HG02852 (cell line): ENCODE data around the gene PLCB2.

Source experiments
- ATAC-seq: cut with Tn5 transposase; IDR thresholded peaks from one replicate; pipeline ENCODE4 v1.9.1; 2021; ENCODE audit warnings: mild to moderate bottlenecking, moderate library complexity; ENCODE audit not compliant: unreplicated experiment

The PLCB2 gene

DNA sequence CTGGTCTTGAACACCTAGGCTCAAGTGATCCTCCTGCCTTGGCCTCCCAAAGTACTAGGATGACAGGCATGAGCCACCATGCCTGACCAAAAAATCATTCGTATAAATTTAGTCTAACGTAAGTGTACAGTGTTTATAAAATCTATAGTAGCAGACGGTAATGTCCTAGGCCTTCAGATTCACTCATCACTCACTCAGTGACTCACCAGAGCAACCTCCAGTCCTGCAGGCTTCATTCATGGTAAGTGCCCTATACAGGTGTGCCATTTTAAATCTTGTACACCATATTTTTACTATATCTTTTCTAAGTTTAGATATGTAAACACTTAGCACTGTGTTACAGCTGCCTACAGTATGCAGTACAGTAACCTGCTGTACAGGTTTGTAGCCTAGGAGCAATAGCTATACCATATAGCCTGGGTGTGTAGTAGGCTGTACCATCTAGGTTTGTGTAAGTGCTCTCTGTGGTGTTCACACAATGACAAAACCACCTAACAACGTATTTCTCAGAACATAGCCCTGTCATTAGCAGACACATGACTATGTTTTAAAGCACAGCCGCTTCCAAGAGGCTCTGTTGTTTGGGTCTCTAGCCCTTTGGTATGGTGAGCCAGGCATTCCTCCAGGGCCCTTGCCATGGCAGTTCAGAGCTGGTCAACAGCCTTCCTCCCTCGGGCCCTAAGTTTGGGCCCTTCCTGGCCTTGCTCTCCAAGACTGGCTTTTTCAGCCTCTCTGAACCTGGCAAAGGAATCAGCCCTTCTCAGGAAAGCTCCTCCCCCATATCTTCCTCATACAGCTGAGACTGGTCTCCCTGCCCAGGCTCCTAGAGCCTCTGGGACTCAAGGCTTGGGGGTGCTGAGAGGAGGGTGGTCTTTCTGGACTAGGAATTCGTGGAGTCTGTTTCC, 34.9 kb upstream of the PLCB2 start:
- ATAC-seq, result no peak

DNA sequence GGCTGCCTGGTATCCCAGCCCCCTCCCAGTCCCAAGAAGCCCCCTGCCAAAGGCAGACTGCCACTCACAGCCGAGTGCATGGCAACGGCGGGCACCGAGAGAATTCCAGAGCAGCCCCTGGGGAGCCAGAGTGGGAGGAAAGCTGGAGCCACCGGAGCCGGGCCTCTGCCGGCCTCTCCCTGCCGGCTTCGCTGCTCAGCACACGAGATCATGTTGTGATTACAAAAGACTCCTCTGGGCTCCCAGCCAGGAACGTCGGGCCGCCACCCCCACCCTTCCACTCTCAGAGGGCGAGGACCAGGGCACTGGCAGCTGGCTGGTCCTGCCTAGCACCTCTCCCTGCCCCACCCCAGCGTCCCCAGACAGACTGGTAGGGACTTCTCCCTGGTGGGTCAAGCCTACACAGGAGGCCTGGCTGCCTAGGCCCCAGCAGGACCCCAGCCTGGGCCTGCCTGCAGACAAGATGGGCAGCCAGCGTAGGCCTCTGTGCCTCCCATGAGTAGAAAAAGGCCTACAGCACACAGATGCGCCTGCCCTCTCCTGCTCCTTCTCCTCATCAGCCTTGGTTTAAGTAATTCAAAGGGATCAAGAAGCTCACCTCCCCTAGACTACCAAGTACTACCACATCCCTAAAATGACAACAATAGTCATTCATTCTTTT, 33.1 kb upstream of the PLCB2 start, which contains the start of gene CCDC9B:
CCDC9B (minus strand) TSS at position 200 of the 661 bp plus-strand sequence; CDS start at position 80, 120 bp downstream.
- ATAC-seq, result no peak

DNA sequence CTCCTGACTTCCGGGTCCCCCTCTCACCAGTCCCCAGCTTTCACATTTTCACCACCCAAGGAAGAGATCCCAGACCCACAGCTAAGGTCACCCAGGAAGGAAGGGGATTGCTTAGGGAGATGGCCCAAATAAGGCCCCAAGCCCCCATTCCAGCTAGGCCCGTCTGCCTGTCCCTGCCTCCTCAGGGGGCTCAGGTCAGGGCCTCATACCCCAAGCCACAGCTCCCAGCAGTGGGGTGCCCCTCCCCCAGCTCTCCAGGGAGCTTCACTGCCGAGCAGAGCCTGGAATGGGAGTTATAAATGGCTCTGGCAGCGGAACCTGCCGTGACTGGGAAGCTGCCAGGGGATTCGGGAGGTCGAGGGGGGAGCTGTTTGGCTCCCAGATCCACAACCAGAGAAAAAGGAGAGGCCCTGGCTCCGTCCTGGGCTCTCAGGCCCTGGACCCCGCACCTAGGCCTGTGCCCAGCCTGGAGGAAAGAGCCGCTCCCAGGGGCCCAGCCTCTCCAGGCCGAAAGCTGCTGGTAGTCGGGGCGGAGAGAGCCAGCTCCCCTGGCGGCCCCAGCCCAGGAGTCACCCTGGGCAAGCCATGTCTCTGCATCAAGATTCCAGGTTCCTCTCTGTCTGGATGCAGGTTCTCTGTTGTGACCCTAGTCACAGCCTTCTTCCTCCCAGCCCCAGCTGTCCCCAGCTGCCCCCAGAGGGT, 32.5 kb upstream of the PLCB2 start:
- ATAC-seq, result no peak

DNA sequence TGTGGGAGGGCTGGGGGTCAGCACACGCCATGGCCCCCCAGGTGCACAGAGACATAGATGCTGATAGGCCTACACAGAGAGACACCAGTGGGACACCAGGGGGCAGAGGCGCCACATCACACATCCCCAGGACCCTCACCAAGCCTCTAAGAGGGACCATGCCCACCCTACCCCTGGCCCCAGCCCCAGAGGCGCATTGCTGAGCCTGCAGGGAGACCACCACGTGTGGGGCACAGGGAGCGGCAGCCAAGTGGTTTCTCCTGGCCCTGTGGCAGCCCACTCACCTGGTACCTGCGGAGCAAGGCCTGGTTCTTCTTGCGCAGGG, 31.8 kb upstream of the PLCB2 start:
- ATAC-seq, result no peak

DNA sequence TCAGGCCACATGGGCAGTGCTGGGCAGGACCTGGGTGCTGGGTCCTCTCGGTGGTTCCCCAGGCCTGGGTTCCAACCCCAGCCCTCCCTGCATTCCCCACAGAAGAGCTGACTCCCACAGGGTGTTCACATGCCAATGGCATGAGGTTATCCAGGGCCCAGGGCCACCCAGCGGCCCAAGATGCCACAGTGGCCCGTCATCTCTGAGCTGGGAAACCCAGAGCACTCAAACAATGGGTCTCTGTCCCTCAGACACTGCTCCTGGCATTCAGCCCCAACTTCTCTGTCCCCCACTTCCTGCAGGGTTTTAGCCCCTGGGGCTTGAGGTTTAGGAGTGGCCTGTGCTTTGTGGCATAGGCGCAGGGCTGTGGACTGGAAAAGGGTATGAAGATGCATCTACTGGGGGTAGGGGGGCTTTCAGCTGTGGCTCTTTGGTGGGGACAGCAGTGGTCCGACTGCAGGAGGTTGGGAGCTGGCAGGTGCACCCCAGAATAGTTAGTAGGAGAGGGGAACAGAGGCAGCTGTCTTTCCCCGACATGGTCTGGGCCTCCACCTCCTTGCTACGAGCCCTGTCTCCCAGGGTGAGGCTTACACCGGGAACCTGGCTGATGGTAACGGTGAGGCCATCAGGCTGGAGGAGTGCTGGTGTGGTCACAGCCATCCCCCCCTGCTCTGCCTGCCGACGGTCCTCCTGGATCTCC, 31.3 kb upstream of the PLCB2 start:
- ATAC-seq, result no peak

DNA sequence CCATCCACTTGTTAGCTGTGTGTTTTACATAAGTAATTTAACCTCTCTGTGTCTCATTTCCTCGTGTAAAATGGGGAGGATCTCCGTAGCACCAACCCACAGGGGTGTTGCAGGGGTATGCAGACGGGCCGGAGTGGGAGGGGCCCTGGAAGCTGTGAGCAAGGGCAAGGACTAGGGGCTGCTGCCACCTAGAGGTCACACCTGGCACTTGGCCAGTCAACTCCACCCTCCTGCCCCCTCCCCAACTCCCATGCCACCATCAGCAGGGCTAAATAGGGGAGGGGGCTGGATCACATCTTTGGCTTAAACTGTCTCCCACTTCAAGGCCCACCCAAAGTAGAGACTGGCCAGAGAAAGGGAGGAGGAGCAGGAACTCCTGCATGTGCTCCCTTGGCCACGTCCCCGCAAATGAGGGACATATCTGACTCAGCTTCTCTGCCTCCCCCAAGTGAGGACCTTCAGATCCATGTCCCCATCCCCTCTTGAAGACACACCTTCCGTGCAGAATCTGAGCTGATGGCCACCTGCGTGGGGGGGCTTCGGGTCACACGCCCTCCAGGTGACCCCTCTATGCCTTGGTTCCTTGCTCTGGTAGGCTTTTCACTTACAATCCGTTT, 30.4 kb upstream of the PLCB2 start:
- ATAC-seq, result no peak

DNA sequence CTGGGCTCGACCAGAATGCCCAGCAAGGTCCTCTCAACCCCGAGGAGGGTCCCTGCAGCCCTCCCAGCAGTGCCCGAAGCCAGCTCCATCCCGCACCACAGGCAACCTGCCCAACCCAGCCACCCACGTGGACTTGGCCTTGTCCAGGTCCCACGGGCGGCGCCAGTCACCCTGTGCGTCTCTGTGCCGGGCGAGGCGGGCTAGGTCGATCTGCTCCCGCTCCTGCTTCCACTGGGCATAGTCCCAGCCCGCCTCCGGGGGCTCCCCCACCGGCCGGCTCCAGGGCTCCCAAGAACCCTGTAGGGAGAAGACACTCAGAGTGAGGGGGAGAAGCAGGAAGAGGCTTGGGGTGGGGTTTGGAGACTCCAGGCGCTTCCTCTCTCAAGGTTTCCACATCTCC, 29.9 kb upstream of the PLCB2 start:
- no peak for ATAC-seq

DNA sequence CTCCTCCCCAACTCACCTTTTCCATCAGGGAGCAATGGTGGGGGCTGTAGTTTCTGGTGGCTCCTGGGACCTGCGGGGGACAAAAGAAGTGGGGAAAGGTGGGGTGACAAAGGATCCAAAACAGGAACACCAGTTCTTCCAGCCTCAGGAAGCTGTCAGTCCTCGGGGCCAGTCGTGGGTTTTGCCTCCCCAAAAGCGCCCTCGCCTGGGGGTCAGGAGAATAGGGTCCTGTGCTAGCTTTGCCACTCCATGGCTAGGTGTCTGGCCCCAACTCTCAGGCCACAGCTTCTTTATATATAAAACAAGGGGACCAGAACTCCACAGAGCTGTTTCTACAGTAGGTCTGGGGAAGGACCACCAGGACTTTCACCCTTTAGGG, 29.0 kb upstream of the PLCB2 start:
- no peak for ATAC-seq

DNA sequence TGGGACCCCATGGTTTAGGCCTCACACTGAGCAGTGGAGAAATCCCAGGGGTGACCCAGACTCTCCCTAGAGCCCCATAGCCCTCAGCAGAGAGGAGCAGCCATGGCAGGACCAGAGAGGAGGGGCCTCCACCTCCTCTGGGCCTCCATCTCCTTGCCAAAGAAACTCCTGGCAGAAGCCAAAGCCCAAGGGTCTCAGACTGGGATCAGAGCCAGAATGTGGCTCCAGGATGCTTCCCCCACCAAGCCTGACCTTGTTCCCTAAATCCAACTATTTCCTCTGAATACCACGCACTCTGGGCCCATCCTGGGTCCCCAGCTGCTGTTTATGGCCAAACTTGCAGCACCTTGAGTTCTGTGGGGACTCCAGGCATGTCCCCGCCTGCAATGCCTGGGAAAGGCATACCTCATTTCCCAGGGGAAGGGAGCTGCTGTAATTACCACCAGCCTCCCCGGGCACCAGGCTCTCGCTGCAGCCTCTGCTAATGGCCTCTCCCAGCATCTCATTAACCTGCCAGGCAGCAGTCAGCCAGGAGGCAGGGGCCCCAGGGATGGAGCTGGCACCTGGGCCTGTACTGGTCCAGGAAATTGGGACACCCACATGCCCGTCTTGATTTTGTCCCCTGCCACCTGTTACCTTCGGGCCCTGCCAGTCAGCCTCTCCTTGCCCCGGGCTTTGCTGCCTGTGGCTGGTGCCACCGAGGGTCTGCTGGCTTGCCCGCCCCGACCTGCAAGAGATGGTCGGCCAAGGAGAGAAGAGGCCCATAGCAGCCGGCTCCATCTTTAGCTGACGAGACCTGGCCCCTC, 28.4 kb upstream of the PLCB2 start:
- ATAC-seq, result no peak

DNA sequence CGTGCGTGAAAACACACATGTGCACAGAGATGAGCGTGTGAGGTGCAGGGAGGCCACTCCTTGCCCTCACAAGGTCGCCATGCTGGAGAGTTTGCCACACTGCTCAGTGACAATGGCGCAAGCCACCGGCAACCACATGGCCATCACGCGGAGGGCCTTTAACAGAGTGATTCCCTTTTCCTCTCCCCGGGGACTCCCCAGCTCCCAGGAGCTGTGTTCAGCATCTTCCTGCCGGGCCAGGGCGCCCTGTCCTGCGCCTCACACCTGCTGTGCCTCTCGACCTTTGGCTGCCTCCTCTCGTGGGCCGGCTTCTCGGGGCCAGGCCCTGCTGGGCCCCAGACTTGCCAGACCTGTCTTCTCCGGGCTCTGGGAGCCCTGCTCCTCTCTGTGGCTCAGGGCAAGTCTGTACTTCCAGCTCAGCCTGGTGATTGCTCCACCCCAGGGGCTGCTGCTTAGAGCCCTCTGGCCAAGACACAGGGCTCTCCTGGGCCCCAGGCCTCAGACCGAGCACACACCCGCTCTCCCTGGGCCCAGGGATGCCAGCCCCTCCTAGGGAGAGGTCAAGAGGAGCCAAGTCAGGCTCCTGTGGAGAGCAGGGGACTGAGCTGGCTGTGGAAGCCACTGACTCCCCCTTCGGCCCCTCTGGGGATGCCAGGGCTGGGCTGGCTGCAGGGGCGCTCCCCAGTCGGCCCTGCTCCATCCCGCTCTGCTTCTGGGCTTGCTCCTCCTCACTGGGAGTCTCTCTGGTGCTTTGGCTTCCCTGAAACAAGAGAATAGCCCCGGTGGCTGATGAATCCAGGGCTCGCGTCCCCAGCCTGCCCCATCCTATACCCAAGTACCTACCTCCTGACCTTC, 27.4 kb upstream of the PLCB2 start:
- no peak for ATAC-seq

DNA sequence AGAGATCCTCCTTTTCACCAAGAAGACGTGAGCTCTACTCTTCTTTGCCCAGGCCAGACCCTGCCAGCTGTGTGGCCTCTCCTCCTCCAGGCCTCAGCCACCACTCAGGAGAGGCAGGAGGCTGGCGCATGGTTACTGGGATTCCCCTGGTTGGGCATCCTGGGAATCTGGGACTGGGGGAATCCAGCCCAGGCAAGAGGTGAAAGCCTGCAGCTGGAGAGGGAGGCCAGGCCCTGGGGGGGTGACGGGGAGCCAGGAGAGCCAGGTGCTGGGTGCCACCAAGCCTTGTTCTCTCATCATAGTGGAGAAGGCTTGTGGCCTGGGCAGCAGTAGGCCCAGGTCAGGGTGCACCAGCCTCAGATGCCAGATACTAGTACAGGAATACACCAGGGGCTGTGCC, 26.8 kb upstream of the PLCB2 start:
- no peak for ATAC-seq

DNA sequence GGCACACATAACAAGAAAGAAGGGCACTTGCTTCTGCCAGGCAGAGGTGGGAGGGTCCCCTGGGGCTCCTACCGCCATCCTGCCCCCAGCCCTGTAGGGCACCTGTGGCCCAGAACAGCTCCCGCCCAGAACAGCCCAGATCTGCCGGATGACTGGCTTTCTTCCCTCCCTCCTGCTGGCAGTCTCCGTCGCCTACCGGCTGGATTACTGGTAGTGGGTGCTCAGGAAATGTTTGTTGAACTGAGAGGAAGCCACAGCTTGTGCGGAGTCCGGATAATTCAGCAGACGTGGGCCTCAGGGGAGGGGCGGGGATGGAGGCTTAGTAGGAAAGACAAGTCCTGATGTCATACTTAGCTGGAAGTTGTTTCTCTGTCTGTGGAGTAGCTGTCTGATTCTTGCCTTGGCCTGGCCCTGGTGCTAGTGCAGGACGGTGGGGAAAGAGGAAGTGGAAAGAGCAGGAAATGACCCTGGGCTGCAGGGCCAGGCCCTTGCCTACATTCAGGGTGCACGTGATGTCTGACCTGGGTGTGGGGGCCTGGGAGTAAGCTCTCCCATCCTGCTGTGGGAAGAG, 26.3 kb upstream of the PLCB2 start:
- no peak for ATAC-seq

DNA sequence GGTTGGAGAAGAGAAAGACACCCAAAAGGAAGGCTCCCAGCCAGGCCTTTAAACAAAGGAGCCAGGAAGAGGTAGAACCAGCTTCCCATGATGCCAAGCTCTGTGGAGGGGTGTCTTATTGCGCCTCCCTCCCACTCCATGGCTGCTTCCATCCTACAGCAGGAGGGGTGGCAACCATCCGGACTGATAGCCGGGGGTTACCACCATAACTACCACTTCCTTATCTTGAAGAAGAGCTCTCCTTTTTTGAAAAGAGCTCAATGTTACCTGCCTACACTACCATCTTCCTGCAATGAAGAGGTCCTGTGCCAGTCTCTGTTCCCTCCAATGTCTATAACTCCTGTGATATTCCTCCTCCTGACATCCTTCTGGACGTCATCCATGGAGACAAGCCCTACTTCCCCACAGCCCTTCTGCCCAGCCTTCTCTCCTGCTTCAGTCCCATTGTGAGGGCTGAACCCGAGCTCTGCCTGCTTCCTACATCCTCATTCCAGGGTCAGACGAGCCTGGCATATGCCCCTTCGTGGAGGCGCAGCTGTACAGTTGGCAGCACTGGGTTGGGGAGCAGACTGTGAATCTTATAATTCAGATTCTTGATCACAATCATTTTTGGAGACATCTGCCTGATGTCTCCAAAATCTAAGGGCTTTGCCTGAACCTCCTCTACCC, 24.5 kb upstream of the PLCB2 start:
- no peak for ATAC-seq

DNA sequence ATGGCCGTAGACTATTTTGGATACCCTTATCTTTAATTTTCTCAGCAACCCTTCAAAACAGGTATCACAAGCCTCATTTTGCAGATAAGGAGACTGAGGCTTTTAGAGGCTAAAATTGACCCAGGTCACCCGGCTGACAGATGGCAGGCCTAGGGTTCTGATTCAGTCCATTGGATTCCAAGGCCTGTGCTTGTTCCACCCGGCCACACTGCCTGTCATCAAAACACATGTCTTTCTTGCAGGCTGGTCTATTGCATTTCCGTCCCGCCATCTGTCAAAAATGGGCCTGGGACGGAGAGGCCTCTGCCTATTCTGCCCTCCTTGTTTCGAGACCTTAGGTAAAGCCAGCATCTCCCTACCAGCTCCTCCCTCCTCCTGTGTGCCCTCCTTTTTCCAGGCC, 23.9 kb upstream of the PLCB2 start:
- no peak for ATAC-seq

DNA sequence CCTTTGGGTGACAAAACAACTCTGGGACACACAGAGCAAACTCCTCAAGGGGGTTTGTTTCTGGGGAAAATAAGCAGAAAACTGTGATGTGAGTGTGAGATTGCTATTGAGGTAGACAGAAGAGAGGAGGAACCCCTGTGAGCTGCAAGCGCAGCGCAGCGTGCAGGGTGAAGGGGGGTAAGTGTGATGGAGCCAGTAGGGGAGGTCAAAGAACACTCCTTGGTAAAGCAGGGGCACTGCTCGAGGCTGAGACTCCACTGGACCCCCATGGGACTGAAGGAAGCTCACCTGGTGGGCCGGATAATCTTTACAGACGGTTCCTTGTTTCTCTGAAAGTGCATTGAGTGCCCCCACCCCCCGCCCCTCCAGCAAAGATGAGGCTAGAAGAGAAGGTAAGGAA, 23.3 kb upstream of the PLCB2 start:
- no peak for ATAC-seq

DNA sequence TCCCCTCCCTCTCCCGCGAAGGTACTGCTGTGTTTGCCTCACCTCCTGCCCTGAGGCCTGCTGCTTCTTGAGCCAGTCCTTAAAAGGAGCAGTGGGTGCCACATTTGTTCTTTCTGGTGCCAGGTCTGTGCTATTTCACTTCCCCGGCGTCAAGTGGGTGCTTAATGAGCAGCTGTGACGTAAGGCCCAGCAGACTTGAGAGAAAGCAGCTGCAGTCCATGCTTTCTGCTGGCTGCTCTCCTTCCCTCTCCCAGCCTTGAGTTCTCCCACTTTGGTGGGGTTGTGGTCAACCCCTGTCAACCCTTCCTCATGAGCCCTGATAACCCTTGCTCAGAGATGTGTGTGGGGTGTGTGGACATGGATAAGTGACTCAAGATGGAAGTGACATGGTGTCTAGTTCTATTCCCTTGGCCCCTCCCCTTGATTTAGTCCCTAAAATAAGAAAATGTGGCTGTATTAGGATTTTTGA, 22.7 kb upstream of the PLCB2 start:
- no peak for ATAC-seq

DNA sequence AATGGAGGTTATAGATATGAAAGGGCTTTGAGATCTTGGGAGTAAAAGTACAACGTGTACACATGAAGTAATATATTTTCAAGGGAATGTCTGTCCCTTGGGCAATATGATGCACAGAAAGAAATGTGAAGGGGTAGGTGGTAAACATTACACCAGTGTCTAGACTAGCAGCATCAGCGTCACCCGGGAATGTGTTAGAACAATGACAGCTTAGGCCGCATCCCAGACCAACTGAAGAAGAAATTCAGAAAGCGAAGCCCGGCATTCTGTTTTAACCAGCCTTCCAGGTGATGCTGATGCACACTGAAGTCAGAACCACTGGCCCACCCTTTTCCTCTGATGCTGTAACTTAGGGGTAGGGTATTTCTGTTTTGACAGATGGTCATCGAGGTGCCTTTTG, 22.1 kb upstream of the PLCB2 start:
- ATAC-seq, result no peak

DNA sequence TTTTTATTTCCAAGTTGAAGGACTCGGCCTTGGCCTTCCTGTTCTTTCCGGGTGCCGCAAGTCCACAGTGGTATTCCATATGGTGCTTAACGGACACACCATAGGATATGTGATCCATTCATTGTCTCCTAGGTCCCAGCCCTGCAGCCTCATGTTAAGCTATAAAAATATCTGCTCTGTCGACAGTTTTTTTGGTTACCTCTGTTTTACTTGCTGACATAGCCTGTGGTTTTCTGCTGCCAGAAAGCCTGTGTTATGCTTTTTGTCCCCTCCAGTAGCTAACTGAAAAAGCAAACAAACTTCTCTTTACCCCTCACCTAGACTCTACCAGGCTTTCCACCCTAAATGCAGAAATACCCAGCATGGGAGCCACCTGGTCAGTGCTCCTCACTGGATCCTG, 21.0 kb upstream of the PLCB2 start:
- ATAC-seq, result no peak
